Hepatocyte (in vitro differentiated cells): Measurements from ENCODE around the gene CRABP2.

Experiments used
- CTCF ChIP-seq: fragments of 200-600 bp; sonication (generic); IDR thresholded peaks from 2 replicates; pipeline ENCODE4 v1.5.1; 2016; ENCODE audit warnings: antibody characterized with exemption, mild to moderate bottlenecking; ENCODE audit not compliant: poor library complexity
- EZH2 ChIP-seq: fragments of 200-600 bp; sonication (generic); IDR thresholded peaks from 2 replicates; pipeline ENCODE4 v1.6.1; 2016; ENCODE audit warnings: antibody characterized with exemption, mild to moderate bottlenecking, borderline replicate concordance

DNA sequence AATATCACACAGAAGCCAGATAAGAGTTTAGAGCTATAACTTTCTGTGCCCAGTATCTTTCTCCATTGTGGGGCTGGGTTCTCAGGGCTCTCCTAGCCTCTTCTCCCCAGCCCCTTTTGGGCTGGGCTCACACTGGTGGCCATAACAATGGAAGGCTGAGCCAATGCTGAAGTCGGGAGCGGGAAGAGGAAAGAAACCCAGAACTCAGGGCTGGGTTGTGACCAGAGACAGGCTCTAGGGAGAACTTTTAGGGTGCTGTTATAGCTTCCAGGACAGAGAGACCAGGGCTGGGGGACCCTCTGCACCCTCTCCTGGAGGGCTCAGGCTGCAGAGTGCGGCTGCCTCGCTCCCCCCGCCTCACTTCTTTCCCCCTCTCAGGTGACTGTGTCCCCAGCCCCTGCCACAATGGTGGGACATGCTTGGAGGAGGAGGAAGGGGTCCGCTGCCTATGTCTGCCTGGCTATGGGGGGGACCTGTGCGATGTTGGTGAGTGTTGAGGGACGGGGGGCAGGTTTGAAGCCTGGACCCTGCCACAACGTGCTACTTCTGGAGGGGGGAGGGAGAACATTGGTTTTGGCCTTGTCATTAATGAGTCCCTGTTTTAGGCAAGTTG, 49.4 kb downstream of the CRABP2 start:
- TF ChIP-seq CTCF (no peak), EZH2 (no peak)
